Measurements from ENCODE around the gene RIMBP3C.
"Not testable (repeated sequence)": the region's sequence is repeated elsewhere in the genome, so short reads cannot be mapped to it uniquely, and the experiment has no call there.

DNA sequence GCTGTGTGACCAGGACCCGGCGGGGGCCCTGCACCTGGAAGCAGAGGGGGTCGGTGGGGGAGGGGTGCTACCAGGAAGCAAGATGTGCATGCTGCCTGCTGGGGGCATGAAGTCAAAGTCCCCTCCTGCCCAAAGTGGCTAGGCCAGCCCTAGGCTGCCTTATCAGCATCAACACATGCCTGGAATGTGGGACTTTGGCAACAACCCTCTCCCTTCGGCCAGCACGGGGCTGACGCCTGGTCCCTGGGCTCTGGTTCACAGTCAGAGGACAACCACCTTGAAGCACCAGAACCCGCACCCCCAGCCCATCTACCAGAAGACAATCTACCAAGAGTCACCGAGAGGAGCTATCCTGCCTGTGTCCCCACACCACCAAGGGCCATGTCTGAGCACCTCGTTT is 40.9 kb downstream of the RIMBP3C start:
- not testable (repeated sequence) for TF ChIP-seq POLR2AphosphoS5, POLR2A (IDR thresholded peaks at IDR 0.05; ENCODE audit: low read depth, low read length)

Data from GM12891 (cell line).